Measurements from ENCODE around the gene THBS2.
"Not testable (repeated sequence)": the region's sequence is repeated elsewhere in the genome, so short reads cannot be mapped to it uniquely, and the experiment has no call there.

THBS2 gene

DNA sequence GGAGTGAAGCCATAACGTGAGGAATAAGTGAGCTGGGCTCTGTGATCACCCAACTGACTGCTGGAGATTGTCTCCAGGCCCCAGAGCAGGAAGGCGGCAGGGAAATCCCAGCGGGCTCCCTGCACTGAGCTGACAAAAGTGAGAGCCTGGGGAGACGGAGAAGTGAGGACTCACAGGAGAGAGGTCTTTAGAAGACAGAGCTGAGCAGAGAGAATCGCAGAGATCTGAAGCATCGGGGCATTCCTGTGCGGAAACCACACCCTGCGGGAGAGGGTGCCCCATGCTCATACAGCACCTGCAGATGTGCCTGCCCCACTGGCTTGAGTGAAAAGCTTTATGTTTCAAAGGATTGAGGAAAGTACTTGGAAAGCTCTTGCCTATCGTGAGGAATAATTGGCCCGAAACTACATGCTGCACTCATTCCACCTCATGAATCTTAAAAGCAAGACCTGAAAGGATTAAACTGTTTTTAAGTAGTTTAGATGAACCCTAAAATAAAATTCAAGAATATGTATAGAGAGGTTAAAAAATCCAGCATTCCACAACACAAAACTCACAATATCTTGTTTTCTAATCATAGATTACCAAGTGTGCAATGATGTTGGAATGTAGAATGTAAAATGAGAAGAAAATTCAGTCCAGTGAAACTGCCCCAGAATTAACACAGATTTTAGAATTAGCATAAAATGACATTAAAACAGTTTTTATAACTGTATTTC, 17.7 kb upstream of the THBS2 start:
- no peak for DNase-seq

DNA sequence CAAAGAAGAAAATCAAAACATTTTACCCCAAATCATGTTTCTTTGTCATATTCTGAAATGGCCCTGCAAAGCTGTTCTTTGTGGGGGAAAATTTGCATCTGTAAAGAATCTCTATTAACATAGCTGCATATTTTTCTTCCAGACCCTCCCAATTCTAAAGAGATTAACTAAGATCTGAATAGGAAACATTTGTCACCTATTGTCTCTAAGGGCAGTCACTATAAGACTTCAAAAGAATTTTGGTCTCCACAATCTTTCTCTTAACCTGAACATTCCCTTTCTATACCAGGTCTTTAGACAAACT, 16.4 kb upstream of the THBS2 start:
- DNase-seq: not testable (repeated sequence)

GRCh38 chr6:169269180-169270076, 15.8 kb upstream of the THBS2 start:
- DNase-seq: no peak

- no peak for DNase-seq
Measured at GRCh38 chr6:169268276-169268675, 14.6 kb upstream of the THBS2 start.

- no peak for DNase-seq
Measured at GRCh38 chr6:169266746-169267591, 13.3 kb upstream of the THBS2 start.

DNA sequence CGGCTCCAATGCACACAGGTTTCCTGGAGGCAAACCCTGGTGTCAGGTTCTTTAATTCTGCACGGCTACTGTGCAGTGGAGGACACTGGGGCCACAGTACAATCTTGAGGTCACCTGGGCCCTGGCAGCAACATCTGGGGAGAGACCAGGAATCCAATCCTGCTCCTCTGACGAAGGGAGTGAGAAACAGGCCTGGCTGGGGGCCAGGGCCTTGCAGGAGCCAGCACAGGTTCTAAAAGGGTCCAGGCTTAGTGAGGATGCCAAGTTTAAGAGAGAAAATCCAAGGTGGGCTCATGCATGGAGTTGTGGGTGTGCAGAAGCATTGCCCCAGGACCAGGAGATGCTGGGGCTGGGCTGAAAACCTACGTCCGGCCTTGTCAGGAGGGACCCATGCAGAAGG, 12.6 kb upstream of the THBS2 start:
- no peak for DNase-seq

GRCh38 chr6:169265486-169266131, 12.0 kb upstream of the THBS2 start:
- DNase-seq: no peak

DNA sequence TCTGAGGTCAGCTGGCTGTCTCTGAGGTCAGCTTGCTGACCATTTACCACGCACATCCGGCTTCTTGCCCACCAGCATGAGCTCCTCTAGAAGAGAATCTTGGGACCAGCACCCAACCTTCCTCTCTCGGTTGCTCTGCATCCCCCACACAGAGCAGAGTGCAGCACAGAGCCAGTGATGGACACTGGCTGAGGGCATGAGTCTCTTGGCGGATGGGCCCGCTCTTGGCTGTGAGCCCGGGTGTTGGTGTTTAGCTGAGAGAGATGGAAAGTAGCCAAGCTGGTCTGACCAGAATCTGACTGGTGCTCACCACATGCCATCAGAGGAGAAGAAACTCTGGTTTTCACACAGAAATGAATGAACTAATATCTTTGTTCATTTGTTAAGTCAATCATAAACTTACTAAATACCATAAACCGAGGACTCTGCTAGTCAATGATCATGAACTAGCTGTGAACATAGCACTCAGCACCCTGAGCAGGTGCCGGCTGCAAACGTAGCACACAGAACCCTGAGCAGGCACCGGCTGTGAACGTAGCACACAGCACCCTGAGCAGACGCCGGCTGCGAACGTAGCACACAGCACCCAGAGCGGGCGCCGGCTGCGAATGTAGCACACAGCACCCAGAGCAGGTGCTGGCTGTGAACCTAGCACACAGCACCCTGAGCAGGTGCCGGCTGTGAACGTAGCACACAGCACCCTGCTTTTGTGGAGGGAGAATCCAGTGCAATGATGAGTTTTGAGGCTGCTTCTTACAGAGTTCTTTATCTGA, 10.4 kb upstream of the THBS2 start:
- no peak for DNase-seq

DNA sequence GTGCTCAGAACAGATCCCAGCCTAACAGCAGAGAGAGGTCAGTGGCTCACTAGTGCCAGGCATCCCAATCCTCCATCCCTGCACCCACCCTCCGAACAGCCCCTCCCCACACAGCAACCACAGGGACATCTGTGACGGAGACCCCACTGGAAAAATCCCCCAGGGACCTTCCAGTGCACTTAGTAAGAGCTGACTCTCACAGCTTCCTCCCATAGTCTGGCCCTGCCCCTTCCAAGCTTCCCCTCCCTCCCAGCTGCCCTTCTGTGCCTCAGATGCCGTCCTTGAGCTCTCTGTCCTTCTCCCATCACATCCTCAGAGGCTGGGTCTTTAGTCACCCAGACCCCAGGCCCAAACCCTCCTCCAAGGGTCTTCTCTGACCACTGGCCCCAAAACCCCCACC, 9.7 kb upstream of the THBS2 start:
- no peak for DNase-seq

GRCh38 chr6:169262602-169263001, 9.0 kb upstream of the THBS2 start:
- DNase-seq: not testable (repeated sequence)

DNA sequence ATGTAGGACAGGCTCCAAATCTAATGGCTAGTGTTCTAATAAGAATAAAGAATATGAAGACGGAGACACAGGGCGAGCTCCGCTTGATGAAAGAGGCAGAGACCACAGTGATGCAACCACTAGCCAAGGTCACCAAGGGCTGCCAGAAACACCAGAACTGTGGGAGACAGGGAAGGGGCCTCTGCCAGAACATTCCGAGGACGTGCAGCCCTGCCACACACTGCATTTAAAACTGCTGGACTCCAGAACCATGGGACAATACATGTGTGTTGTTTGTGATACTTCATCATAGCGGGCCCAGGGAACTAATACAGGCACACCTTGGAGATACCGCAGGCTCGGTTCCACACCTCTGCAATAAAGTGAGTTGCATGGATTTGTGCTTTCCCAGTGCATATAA, 2.9 kb upstream of the THBS2 start:
- no peak for DNase-seq

- DNase-seq: no peak
Measured at GRCh38 chr6:169256061-169256460, 2.4 kb upstream of the THBS2 start.

- DNase-seq: no peak
Measured at GRCh38 chr6:169255643-169256042, 2.0 kb upstream of the THBS2 start.

DNA sequence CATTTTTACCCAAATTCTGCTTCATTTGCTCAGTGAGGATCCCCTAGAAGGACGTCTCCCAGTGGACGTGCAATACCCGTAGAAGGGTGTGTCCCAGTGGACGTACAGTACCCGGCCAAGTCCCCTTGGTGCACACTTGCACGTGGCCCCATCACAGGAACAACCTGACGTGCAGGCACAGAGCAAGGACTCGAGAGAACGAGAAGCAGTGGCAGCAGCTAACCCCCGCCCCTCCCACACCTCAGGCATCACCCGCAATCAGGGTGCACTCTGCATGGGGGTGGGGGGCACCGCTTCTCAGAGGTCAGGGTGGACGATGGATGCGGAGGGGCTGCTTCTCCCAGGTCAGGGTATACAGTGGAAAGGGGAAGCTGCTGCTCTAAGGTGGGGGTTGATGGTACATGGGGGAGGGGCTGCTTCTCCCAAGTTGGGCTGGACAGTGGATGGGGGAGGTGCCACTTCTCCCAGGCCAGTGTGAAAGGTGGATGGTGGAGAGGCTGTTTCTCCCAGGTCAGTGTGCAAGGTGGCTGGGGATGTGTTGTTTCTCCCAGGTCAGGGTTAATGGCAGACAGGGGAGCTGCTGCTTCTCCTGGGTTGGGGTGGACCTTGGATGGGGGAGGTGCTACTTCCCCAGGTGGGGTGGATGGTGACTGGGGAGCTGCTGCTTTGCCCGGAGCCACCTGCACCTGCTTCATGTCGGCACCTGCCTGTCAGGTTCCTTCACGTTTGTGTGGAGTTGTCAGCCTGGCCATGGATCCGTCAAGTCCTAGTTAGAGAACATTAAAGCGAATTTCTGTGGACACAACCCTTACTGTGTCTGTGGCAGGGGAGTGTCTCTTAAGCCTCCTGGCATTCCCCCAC, 1.0 kb upstream of the THBS2 start:
- no peak for DNase-seq

DNA sequence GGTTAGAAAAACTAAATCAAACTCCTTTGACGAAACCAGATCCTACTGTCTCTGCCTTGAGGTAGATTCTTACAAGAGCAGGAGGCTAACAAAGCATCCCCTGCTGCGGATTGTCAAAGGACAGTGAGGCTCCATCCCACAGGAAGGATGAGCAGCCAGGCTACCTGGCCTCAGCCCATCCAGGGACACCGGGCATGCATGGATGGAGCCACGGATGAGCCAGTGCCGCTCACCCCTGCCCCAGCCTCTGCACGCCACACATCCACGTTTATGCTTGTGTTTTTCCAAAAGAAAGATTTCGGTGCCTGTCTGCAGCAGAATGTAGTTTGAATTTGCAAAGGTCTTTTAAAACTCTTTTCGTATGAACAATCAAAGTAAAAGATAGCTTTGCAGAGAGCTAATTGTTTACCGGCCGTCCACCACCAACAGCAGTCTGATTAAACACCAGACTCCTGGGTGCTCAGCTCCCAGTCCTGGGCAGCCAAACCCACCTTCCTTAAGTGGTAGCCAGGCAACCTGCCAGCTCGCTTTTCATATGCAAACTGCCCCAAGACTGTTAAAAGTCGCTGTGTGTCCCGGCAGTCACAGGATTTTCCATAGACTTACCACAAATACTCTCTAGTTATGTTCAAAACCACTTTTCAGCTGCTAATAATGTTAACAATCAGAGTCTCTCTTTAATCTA, 999 bp downstream of the THBS2 start:
- no peak for DNase-seq

- no peak for DNase-seq
Measured at GRCh38 chr6:169251822-169252504, 1.7 kb downstream of the THBS2 start.

GRCh38 chr6:169251371-169251802, 2.3 kb downstream of the THBS2 start:
- no peak for DNase-seq

DNA sequence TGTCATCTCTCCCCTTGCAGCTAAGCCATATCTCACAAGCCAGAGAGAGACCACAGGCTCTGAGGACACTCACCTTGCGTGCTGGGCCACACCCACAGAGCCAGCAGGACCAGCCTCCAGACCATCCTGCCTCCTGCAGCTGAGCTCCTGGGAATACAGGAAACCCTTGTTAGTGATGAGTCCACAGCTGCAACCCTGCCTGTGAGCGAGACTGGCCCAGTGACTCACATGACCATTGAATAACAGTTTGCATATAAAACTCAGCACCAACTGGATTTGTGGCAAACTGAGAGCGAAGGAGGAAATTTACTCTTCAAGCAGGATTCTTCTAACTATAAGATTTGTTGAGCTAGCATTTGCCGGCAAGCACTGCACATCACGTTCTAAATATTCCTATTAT, 3.0 kb downstream of the THBS2 start:
- DNase-seq: no peak

DNA sequence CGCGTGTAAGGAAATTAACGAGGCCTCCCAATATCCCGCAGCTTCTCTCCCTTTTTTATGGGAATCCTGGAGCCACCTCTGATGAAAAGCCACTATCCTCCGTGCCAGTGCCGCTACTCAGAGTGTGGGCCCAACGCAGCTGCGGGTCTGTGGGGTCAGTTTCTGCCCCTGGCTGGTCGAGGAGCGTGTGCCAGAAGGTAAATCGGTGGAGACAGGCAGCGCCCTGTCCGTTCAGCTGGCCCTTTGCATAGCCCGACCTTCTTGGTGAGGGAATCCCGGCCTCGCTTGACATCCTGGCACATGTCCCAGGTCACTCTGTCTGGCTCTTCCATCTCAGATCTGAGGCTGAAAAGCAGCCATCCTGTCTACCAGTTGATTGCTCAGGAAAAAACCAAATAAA, 4.6 kb downstream of the THBS2 start:
- no peak for DNase-seq

- DNase-seq: no peak
Measured at GRCh38 chr6:169248521-169248971, 5.1 kb downstream of the THBS2 start.
